Measurements from ENCODE around the gene GABRB3.

DNA sequence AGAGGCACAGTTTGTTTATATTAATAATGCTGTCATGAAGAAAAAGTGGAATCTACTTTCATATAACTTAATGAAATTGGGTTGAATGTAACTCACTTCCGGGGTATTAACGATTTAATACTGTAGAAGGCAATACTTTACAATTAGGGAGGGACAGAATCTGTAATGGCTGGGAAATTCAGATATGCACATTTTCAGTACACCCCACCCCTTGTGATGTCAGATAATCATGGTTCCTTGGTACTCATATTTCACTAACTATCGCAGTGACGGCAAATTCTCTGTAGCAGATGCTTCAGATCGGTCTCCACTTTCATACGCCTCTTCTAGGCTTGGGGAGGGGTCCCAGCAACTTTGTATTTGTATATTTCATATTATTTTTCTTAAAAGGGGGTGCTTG is 207.3 kb downstream of the GABRB3 start:
- no peak for TF ChIP-seq EZH2 (IDR thresholded peaks at IDR 0.05; ENCODE audit: borderline replicate concordance, insufficient read depth, low read depth, low read length, poor library complexity, severe bottlenecking)
- TF ChIP-seq, protein P1, sequence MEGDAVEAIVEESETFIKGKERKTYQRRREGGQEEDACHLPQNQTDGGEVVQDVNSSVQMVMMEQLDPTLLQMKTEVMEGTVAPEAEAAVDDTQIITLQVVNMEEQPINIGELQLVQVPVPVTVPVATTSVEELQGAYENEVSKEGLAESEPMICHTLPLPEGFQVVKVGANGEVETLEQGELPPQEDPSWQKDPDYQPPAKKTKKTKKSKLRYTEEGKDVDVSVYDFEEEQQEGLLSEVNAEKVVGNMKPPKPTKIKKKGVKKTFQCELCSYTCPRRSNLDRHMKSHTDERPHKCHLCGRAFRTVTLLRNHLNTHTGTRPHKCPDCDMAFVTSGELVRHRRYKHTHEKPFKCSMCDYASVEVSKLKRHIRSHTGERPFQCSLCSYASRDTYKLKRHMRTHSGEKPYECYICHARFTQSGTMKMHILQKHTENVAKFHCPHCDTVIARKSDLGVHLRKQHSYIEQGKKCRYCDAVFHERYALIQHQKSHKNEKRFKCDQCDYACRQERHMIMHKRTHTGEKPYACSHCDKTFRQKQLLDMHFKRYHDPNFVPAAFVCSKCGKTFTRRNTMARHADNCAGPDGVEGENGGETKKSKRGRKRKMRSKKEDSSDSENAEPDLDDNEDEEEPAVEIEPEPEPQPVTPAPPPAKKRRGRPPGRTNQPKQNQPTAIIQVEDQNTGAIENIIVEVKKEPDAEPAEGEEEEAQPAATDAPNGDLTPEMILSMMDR (IDR thresholded peaks at IDR 0.05), result no peak

Measured in B cell (primary cell).